Endothelial cell of hepatic sinusoid (primary cell): Measurements from ENCODE around the gene RPH3AL.
"Not testable (repeated sequence)": the region's sequence is repeated elsewhere in the genome, so short reads cannot be mapped to it uniquely, and the experiment has no call there.

ENCODE experiments used
- in situ Hi-C: cut with HindIII; loops from 2 replicates; pipeline ENCODE4 v1.10.0; 2017; ENCODE audit warnings: low sequenced_read_pairs

The RPH3AL gene

GRCh38 chr17:379531-380465, 27.2 kb upstream of the RPH3AL start:
- in situ Hi-C loops: no loop called here

- in situ Hi-C loops: no loop called here
Observed at GRCh38 chr17:378068-378467, 25.5 kb upstream of the RPH3AL start.

DNA sequence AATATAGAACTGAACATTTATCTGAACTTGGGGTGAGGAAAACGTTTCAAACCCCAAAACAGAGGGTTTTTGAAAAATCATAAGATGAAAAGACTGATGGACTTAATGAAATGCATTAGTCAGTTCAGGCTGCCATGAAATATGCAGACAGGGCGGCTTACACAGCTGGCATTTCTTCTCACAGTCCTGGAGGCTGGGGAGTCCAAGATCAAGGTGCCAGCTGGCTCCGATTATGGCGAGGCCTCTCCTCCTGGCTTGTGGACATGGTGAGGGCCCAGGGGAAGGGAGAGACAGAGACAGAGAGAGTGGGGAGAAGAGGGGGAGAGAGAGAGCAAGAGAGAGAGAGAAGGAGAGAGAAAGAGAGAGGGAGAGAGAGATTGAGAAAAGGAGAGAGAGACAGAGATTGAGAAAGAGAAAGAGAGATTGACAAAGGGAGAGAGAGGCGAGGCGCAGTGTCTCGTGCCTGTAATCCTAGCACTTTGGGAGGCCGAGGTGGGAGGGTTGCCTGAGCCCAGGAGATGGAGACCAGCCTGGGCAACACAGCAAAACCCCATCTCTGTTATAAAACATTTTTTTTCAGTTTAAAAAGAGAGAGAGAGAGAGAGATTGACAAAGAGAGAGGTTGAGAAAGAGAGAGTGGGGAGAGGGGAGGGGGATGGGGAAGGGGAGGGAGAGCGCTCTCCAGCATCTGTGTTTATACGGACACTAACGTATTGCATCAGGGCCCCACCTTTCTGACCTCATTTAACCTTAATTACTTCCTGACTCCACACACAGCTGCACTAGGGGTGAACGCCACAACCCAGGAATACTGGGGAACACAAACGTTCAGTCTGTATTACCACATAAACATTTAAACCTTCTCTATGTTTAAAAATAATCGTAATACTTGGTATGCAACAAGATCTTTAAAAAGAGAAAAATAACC, 24.6 kb upstream of the RPH3AL start:
- in situ Hi-C loops: no loop called here

DNA sequence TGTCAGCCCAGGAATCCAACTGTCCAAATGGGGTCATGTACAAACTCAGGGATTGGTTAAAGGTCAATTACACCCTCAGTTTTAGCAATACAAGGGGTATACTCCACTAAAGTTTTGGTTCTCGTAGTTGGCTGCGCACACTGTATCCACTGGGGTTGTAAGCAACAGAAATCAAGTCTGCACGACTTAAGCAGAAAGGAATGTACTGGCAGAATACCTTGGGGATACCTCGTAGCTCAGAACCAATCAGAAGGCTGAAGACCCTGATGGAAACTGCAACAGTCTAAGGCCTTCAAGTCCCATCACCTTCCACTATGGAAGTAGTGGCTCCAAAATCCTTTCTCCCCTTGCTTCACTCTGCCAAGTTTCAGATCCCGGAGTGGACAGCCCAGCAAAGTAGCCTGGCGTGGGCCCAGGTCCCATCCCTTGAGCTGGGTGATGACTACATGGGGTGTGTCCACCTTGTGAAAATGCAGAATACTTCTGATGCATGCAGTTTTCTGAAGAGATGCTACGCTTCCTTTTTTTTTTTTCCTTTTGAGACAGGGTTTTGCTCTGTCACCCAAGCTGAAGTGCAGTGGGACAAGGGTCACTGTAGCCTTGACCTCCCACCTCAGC, 21.1 kb upstream of the RPH3AL start:
- in situ Hi-C loops: no loop called here

GRCh38 chr17:372157-373152, 19.8 kb upstream of the RPH3AL start:
- in situ Hi-C loops: no loop called here

DNA sequence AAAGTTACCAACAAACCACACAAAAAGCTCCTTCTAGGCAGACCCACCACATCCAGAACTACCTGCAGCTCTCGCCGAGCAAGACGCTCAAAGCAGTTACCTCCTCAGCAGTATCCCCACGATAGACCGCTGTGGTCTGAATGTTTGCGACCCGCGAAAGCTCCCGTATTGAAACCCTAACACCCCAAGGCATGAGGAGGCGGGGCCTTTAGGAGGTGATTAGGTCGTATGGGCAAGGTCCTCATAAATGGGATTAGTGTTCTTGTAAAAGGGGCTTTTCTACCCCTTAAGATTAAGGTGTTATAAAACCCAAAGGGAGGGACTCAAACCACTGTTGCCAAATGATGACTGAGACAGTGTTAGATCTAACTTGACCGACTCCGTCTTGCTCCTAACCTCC, 19.0 kb upstream of the RPH3AL start:
- in situ Hi-C loops: no loop called here

GRCh38 chr17:367656-368055, 15.0 kb upstream of the RPH3AL start:
- in situ Hi-C loops: not testable (repeated sequence)

DNA sequence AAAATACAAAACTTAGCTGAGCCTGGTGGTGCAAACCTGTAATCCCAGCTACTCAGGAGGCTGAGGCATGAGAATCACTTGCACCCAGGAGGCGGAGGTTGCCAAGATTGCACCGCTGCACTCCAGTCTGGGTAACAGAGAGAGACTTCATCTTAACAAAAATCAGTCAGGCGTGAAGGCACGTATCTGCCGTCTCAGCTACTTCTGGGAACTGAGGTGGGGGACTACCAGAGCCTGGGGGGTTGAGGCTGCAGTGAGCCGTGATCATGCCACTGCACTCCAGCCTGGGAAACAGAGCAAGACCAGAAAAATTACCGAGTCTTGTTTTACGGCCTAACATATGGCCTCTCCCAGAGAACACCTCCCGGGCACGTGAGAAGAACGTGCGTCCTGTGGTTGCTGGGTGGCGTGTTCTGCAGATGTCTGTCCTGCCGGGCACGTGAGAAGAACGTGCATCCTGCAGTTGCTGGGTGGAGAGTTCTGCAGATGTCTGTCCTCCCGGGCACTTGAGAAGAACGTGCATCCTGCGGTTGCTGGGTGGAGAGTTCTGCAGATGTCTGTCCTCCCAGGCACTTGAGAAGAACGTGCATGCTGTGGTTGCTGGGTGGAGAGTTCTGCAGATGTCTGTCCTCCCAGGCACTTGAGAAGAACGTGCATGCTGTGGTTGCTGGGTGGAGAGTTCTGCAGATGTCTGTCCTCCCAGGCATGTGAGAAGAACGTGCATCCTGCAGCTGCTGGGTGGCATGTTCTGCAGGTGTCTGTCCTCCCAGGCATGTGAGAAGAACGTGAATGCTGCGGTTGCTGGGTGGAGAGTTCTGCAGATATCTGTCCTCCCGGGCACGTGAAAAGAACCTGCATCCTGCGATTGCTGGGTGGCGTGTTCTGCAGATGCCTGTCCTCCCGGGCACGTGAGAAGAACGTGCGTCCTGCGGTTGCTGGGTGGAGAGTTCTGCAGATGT, 14.3 kb upstream of the RPH3AL start:
- in situ Hi-C loops: not testable (repeated sequence)

- in situ Hi-C loops: no loop called here
Observed at GRCh38 chr17:364766-365165, 12.2 kb upstream of the RPH3AL start.

DNA sequence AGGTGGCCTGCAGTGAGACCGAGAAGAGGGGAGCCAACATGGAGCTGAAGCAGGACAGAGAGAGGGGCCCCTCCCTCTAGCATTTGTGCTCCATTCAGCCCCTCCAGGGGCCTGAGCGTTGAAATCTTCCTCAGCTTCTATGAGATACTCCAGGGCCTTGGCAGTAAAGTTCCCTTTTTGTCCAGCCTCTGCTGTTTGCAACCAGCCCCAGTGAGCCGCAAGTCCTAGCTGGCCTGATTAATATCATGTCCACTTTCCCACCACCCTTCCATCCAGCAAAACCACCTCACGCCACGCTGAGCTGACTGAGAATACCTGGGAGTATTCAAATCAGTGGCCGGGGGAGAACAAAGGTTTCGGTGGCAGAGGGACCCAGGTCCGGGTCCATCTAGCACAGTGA, 11.7 kb upstream of the RPH3AL start:
- in situ Hi-C loops: no loop called here

- in situ Hi-C loops: no loop called here
Observed at GRCh38 chr17:362721-363120, 10.1 kb upstream of the RPH3AL start.

DNA sequence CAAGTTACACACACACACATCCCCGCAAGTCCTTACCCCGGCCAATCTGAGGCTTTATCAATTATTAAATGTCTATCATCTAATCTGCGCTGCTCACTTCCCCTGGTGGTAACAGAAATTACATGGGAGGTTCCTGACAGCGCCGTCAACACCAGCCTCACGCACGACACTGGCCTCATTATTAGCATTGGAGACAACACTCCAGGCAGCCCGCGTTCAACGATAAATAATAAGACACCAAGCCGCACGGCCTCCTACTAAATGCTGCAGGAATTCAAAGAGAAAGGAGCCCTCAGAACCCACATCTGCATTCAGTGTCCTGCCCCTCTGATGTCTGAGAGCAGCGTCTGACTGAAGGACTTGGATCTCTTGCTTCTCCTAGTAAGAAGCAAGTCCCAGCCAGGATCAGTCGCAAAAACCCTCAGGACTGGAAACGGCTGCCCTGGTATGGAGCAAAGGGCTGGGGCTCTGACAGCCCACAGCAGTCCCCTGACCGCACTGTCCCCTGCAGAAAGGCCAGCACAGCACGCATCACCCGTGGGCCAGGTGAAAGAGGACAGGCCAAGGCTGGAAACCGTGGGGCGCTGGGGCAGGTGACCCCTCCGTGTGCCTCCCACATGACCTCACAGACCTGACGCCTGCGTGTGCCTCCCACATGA, 7.6 kb upstream of the RPH3AL start:
- in situ Hi-C loops: no loop called here

DNA sequence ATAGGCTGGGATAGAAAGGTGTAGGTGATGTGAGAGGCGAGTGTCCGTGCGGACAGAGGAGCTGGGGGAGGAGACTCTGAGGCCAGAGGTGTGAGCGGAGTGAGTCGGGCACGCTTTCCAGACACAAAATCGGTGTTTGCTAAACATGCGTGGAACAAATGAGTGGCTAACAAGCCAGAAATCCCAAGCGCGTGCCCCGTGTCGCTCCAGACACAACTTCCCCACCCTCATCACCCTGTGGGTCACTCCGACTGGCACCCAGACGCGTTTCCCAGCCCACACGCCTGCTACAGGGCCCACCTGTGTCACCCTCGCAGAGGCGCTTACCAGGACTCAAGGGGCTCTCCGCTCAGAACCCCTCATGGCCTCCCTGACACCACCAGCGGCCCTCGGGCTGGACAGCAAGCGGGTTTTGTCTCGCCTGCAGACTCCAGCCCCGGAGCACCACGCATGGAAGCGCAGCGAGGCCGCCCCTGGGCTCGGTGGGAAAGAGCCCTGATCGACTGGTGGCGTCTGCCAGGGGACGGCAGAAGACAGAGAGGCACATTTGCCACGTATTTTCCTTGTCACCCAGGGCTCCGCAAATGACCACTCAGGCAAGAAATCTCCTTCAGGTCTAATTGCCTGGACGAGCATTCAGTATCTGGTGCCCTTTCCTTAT, 6.0 kb upstream of the RPH3AL start:
- in situ Hi-C loops: no loop called here

DNA sequence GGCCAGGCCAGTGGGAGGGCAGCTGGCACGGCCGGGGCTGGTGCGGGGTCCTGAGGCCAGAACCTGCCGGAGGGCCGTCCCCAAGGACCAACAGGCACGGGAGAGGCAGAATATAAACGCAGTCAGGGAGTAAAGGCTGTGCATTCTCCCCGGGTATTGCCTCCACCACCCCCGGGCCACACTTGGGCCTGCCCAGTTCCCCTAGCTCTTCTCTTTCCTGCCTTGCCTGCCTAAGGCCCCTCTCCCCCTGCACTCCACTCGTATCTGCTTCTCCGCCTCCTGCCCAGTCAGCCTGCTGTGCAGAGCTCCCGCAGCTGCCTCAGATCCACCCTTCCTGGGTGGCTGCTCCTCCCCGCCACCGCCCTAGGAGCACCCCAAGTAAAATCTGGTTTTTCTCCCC, 5.0 kb upstream of the RPH3AL start:
- in situ Hi-C loops: no loop called here

GRCh38 chr17:356671-357434, 4.2 kb upstream of the RPH3AL start:
- in situ Hi-C loops: no loop called here

DNA sequence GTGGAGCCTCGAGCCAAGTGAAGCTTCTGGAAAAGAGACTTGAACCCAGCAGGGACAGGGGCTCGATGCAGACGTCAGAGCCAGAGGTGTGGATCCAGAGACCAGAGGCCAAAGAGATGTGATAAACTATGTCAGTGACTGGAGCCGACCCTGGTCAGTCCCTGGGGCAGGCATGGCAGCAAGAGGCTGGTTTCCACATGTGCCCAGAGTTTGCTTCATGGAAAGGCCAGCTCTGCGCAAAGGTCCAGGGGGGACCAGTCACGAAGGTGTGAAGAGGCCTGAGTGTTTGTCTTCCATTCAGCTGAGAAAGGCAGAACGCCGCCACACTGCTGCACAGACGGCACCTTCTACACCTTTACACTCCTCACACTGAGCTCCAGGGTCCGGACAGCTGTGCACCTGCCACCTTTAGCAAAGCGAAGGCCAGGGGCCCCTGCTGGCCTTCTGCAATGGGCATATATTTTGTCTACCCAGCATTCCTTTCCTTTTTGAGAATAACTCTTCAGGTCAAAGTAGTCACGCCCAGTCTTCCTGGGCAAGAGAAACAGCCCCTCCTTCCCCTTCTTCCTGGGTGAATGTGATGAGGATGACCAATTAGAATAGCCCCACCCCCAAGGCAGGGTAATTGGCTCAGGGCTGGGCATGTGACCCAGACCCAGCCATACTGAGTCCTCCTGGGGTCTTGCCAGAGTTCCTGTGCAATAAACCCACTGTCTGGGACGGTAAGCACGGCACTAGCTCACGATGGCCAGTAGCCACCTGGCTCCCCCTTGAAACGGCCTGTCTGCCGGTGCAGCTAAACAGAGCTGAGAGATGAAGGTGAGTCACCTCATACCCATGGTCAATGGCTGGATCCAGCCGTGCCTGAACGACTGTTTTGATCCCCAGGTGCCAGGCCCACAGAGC, 2.3 kb upstream of the RPH3AL start:
- in situ Hi-C loops: no loop called here
